A673 (cell line): Measurements from ENCODE around the gene SIDT2.

Source experiments
- CTCF ChIP-seq: fragments of 300-800, 200-600 bp; sonication (generic); conservative IDR thresholded peaks from 2 replicates; pipeline ENCODE4 v1.5.1; 2017; ENCODE audit warnings: low read depth, mild to moderate bottlenecking, antibody characterized with exemption, low read length, moderate library complexity, mixed read lengths
- EZH2 ChIP-seq: fragments of 200-600 bp; sonication (generic); IDR thresholded peaks from 2 replicates; pipeline ENCODE4 v1.6.1; 2017; ENCODE audit warnings: borderline replicate concordance, low read depth, mild to moderate bottlenecking, mixed read lengths, antibody characterized with exemption, low read length; ENCODE audit not compliant: poor library complexity, severe bottlenecking

GRCh38 chr11:117204283-117205080 is 25.9 kb downstream of the SIDT2 start:
- TF ChIP-seq EZH2 (no peak), CTCF (no peak)
